Measurements from ENCODE around the gene MEGF6.

DNA sequence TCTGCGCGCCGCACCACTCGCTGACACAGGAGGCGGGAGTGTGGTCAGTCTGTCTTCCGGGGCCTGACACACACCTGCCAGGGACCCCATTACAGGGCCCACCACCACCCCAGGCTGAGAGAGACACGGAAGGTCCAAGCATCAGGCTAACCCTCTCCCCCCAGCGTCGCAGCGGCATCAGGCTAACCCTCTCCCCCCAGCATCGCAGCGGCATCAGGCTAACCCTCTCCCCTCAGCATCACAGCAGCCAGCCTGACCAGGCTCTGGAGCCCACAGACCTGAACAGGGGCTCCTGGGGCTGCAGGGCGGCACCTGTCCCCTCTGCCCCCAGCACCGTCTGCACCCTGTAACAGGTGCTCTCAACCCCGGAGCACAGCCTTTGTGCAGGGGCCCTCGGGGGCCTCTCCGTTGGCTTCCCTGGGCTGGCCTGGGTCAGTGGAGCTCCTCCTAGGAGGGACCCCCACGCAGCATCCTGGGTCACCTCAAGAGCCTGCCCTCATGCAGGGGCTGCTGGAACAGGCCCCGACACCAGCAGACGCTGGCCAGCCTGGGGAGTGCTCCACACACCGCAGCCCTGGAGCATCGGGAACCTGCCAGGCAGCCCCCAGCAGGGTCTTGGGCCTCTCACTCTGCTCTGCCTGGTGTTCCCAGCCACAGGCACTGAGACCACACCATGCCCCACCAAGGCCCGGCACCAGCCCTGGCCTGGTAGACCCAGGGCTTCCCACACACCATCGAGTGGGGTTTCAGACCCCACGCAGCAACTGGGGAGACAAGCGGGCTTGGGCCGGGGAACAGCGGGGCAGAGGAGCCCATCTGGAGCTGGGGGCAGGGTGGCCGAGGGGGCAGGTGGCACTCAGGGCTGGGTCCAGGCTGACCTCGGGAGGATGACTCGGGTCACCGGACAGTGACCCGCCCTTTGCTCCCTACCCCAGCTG is 67.0 kb downstream of the MEGF6 start:
- TF ChIP-seq, protein P1, sequence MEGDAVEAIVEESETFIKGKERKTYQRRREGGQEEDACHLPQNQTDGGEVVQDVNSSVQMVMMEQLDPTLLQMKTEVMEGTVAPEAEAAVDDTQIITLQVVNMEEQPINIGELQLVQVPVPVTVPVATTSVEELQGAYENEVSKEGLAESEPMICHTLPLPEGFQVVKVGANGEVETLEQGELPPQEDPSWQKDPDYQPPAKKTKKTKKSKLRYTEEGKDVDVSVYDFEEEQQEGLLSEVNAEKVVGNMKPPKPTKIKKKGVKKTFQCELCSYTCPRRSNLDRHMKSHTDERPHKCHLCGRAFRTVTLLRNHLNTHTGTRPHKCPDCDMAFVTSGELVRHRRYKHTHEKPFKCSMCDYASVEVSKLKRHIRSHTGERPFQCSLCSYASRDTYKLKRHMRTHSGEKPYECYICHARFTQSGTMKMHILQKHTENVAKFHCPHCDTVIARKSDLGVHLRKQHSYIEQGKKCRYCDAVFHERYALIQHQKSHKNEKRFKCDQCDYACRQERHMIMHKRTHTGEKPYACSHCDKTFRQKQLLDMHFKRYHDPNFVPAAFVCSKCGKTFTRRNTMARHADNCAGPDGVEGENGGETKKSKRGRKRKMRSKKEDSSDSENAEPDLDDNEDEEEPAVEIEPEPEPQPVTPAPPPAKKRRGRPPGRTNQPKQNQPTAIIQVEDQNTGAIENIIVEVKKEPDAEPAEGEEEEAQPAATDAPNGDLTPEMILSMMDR (IDR thresholded peaks at IDR 0.05): no peak
- TF ChIP-seq POLR2A (IDR thresholded peaks at IDR 0.05): no peak

All from heart left ventricle (tissue), 13 donors.